Trophoblast cell (in vitro differentiated cells and primary cell): ENCODE data around the gene HOXD11.

ENCODE experiments used
- DNase-seq, 2 donors: peaks; one replicate each; pipeline ENCODE4 v3.0.0-alpha.2; 2016
- H2AFZ ChIP-seq: 2 replicates; pipeline ENCODE4 v1.6.1; 2013; ENCODE audit warnings: low read length, moderate library complexity, mild to moderate bottlenecking; ENCODE audit not compliant: insufficient read depth, poor library complexity
- H2AK5ac ChIP-seq: 2 replicates; pipeline ENCODE4 v1.6.1; 2013; ENCODE audit warnings: mild to moderate bottlenecking, low read length
- H2BK120ac ChIP-seq: 2 replicates; pipeline ENCODE4 v1.6.1; 2013; ENCODE audit warnings: low read length, mild to moderate bottlenecking, moderate library complexity; ENCODE audit not compliant: insufficient read depth, poor library complexity
- H2BK12ac ChIP-seq: 2 replicates; pipeline ENCODE4 v1.6.1; 2013; ENCODE audit warnings: mild to moderate bottlenecking, low read length, moderate library complexity
- H2BK5ac ChIP-seq: 2 replicates; pipeline ENCODE4 v1.6.1; 2013; ENCODE audit warnings: low read length, low read depth, moderate library complexity, mild to moderate bottlenecking; ENCODE audit not compliant: poor library complexity
- H3K14ac ChIP-seq: 2 replicates; pipeline ENCODE4 v1.6.1; 2013; ENCODE audit warnings: mild to moderate bottlenecking, low read length
- H3K18ac ChIP-seq: 2 replicates; pipeline ENCODE4 v1.6.1; 2013; ENCODE audit warnings: mild to moderate bottlenecking, low read length
- H3K23ac ChIP-seq: 2 replicates; pipeline ENCODE4 v1.6.1; 2013; ENCODE audit warnings: low read length
- H3K27ac ChIP-seq: 2 replicates; pipeline ENCODE4 v1.5.1; 2013; ENCODE audit warnings: low read depth, mild to moderate bottlenecking, inconsistent platforms, low read length, moderate library complexity
- H3K27me3 ChIP-seq: 2 replicates; pipeline ENCODE4 v1.6.1; 2013; ENCODE audit warnings: inconsistent platforms, mild to moderate bottlenecking, low read length, moderate library complexity; ENCODE audit not compliant: insufficient read depth
- H3K36me3 ChIP-seq, 2 experiments: 1 replicate in 1 of 2; 2 replicates in 1 of 2; pipeline ENCODE4 v1.6.1; 2013; ENCODE audit warnings: low read length in 2 of 2, mild to moderate bottlenecking in 2 of 2, moderate library complexity in 1 of 2; ENCODE audit not compliant: insufficient read depth in 2 of 2, control insufficient read depth in 1 of 2
- H3K4ac ChIP-seq: 2 replicates; pipeline ENCODE4 v1.6.1; 2013; ENCODE audit warnings: low read depth, mild to moderate bottlenecking, low read length, moderate library complexity
- H3K4me1 ChIP-seq, 2 experiments: 1 replicate in 1 of 2; 2 replicates in 1 of 2; pipeline ENCODE4 v1.6.1; 2013; ENCODE audit warnings: low read length in 2 of 2, mild to moderate bottlenecking in 2 of 2, moderate library complexity in 1 of 2; ENCODE audit not compliant: insufficient read depth in 2 of 2, control insufficient read depth in 1 of 2
- H3K4me2 ChIP-seq: 2 replicates; pipeline ENCODE4 v1.6.1; 2013; ENCODE audit warnings: inconsistent platforms, mild to moderate bottlenecking, low read length, moderate library complexity
- H3K4me3 ChIP-seq: 2 replicates; pipeline ENCODE4 v1.5.1; 2013; ENCODE audit warnings: mild to moderate bottlenecking, low read depth, low read length, inconsistent platforms
- H3K79me1 ChIP-seq: one replicate; pipeline ENCODE4 v1.6.1; 2013; ENCODE audit warnings: low read length
- H3K79me2 ChIP-seq: 2 replicates; pipeline ENCODE4 v1.6.1; 2013; ENCODE audit warnings: low read length, mild to moderate bottlenecking; ENCODE audit not compliant: control insufficient read depth, insufficient read depth, poor library complexity
- H3K9ac ChIP-seq: 2 replicates; pipeline ENCODE4 v1.6.1; 2013; ENCODE audit warnings: mild to moderate bottlenecking, low read length
- H3K9me3 ChIP-seq: 2 replicates; pipeline ENCODE4 v1.6.1; 2013; ENCODE audit warnings: low read depth, mild to moderate bottlenecking, control low read depth, inconsistent platforms, low read length; ENCODE audit not compliant: insufficient read depth
- H4K12ac ChIP-seq: 2 replicates; pipeline ENCODE4 v1.6.1; 2013; ENCODE audit warnings: low read depth, mild to moderate bottlenecking, low read length, moderate library complexity
- H4K8ac ChIP-seq: 2 replicates; pipeline ENCODE4 v1.6.1; 2013; ENCODE audit warnings: low read depth, mild to moderate bottlenecking, low read length, moderate library complexity
- H4K91ac ChIP-seq: one replicate; pipeline ENCODE4 v1.6.1; 2013; ENCODE audit warnings: low read depth, mild to moderate bottlenecking, low read length, moderate library complexity
- WGBS: extraction: QIAGEN DNeasy Blood & Tissue Kit; methylation state at CpG from one replicate; pipeline ENCODE4 v1.1.7; 2013; ENCODE audit warnings: missing lambda C conversion rate; ENCODE audit not compliant: insufficient read length, insufficient coverage; ENCODE audit errors: extremely low coverage; 5-methylcytosine and 5-hydroxymethylcytosine counted together

Gene HOXD11

GRCh38 chr2:176118601-176119339, 11.7 kb downstream of the HOXD11 start:
- Histone ChIP-seq H4K8ac (no peak overlapping the region), H3K27ac (no peak overlapping the region), H3K4me2 (no peak overlapping the region), H3K4me3 (no peak overlapping the region), H3K23ac (no peak overlapping the region), H2BK12ac (no peak overlapping the region), H4K12ac (no peak overlapping the region), H3K79me1 (no peaks in the 10 kb centered on the region), H2BK120ac (no peak overlapping the region), H3K18ac (no peak overlapping the region), H3K14ac (no peak overlapping the region), H3K9me3 (peaks cover 22% of the 10 kb centered on the region), H3K4me1 (peaks cover 5 to 9% of the 10 kb centered on the region in 2 experiments), H3K9ac (no peak overlapping the region), H3K4ac (no peak overlapping the region), H3K36me3 (no peaks in the 10 kb centered on the region), H3K79me2 (no peaks in the 10 kb centered on the region), H2BK5ac (no peak overlapping the region), H2AFZ (no peak overlapping the region), H3K27me3 (peaks cover 90% of the 10 kb centered on the region), H4K91ac (no peak overlapping the region), H2AK5ac (no peak overlapping the region)
- WGBS = 100% methylated on average over 1 of the region's 24 CpGs
- peak in 1 of 2 donors; percentile 43 for DNase-seq

GRCh38 chr2:176120364-176121189, 13.5 kb downstream of the HOXD11 start:
- no peak overlapping the region for H2AK5ac ChIP-seq
- no peak overlapping the region for H2BK12ac ChIP-seq
- H3K27ac ChIP-seq = no peak overlapping the region
- H3K4me3 ChIP-seq = no peak overlapping the region
- no peaks in the 10 kb centered on the region for H3K79me2 ChIP-seq
- H3K4me1 ChIP-seq = peaks cover 5 to 9% of the 10 kb centered on the region in 2 experiments
- H3K14ac ChIP-seq = no peak overlapping the region
- H4K12ac ChIP-seq = no peak overlapping the region
- WGBS = no CpG with 5 or more reads among the region's 13 CpGs
- peaks cover 24% of the 10 kb centered on the region for H3K9me3 ChIP-seq
- H2BK5ac ChIP-seq = no peak overlapping the region
- no peak overlapping the region for H2BK120ac ChIP-seq
- no peak overlapping the region for H4K91ac ChIP-seq
- no peak overlapping the region for H2AFZ ChIP-seq
- H3K23ac ChIP-seq = no peak overlapping the region
- no peak overlapping the region for H4K8ac ChIP-seq
- no peak overlapping the region for H3K9ac ChIP-seq
- no peaks in the 10 kb centered on the region for H3K79me1 ChIP-seq
- H3K18ac ChIP-seq = no peak overlapping the region
- no peak overlapping the region for H3K4me2 ChIP-seq
- H3K27me3 ChIP-seq = peaks cover 94% of the 10 kb centered on the region
- H3K4ac ChIP-seq = no peak overlapping the region
- H3K36me3 ChIP-seq = no peaks in the 10 kb centered on the region
- no peak for DNase-seq

GRCh38 chr2:176121190-176122051, 14.3 kb downstream of the HOXD11 start:
- no peak overlapping the region for H3K9ac ChIP-seq
- no peak overlapping the region for H3K27ac ChIP-seq
- H4K8ac ChIP-seq = no peak overlapping the region
- peaks cover 18% of the 10 kb centered on the region for H3K9me3 ChIP-seq
- no CpG with 5 or more reads among the region's 53 CpGs for WGBS
- H3K4me1 ChIP-seq = peaks cover 5 to 9% of the 10 kb centered on the region in 2 experiments
- no peak overlapping the region for H4K12ac ChIP-seq
- no peak overlapping the region for H2AFZ ChIP-seq
- H3K27me3 ChIP-seq = peaks cover 92% of the 10 kb centered on the region
- no peaks in the 10 kb centered on the region for H3K79me1 ChIP-seq
- H3K23ac ChIP-seq = no peak overlapping the region
- H4K91ac ChIP-seq = no peak overlapping the region
- no peak for DNase-seq
- no peak overlapping the region for H2BK5ac ChIP-seq
- no peak overlapping the region for H3K18ac ChIP-seq
- no peak overlapping the region for H2AK5ac ChIP-seq
- H2BK120ac ChIP-seq = no peak overlapping the region
- no peaks in the 10 kb centered on the region for H3K36me3 ChIP-seq
- no peak overlapping the region for H3K14ac ChIP-seq
- no peak overlapping the region for H3K4ac ChIP-seq
- no peaks in the 10 kb centered on the region for H3K79me2 ChIP-seq
- no peak overlapping the region for H3K4me3 ChIP-seq
- no peak overlapping the region for H2BK12ac ChIP-seq
- H3K4me2 ChIP-seq = no peak overlapping the region

GRCh38 chr2:176122052-176122682, 15.1 kb downstream of the HOXD11 start:
- Histone ChIP-seq H3K79me1 (no peaks in the 10 kb centered on the region), H3K79me2 (no peaks in the 10 kb centered on the region), H3K14ac (no peak overlapping the region), H3K18ac (no peak overlapping the region), H3K9ac (no peak overlapping the region), H2BK12ac (no peak overlapping the region), H3K4me1 (peaks cover 5 to 9% of the 10 kb centered on the region in 2 experiments), H2BK120ac (no peak overlapping the region), H3K27me3 (peaks cover 84% of the 10 kb centered on the region), H3K4ac (no peak overlapping the region), H3K4me3 (peak overlapping the region; percentile 25), H3K9me3 (peaks cover 11% of the 10 kb centered on the region), H4K8ac (no peak overlapping the region), H2BK5ac (no peak overlapping the region), H3K27ac (no peak overlapping the region), H4K91ac (no peak overlapping the region), H3K4me2 (peak overlapping the region; percentile 80), H2AK5ac (no peak overlapping the region), H3K36me3 (no peaks in the 10 kb centered on the region), H2AFZ (no peak overlapping the region), H4K12ac (no peak overlapping the region), H3K23ac (no peak overlapping the region)
- no CpG with 5 or more reads among the region's 47 CpGs for WGBS
- DNase-seq = no peak
